Femur (tissue), 1 donor: Measurements from ENCODE around the gene TUT1.
"Not testable (repeated sequence)": the region's sequence is repeated elsewhere in the genome, so short reads cannot be mapped to it uniquely, and the experiment has no call there.

Source experiments
- DNase-seq: peaks from one replicate; pipeline ENCODE4 v3.0.0-alpha.2; 2017

Gene TUT1

GRCh38 chr11:62604460-62605120, 13.3 kb upstream of the TUT1 start:
- DNase-seq: no peak

DNA sequence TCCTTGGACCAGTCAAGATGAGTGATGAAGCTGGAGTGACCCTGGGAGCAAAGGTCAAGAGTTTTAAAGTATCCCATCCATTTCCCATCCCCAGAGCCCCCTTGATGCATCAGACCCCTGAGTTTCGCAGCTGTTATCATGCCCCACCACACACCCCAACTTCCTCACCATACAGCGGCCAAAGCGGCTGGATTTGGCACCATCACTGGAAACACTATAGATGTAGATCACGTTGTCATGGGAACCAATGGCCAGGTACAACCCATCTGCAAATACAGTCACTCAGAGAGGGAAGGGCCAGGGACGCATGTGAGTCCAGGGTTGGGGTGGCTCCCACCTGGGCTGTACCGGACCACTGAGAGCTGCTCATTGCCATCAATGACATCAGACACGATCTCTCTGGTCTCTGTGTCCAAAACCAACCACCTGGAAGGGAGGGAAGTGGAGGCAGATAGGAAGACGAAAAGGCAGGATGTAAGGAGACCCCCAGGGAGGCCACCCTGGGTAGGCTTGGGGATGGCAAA, 12.5 kb upstream of the TUT1 start:
- peak; percentile 52 for DNase-seq

DNA sequence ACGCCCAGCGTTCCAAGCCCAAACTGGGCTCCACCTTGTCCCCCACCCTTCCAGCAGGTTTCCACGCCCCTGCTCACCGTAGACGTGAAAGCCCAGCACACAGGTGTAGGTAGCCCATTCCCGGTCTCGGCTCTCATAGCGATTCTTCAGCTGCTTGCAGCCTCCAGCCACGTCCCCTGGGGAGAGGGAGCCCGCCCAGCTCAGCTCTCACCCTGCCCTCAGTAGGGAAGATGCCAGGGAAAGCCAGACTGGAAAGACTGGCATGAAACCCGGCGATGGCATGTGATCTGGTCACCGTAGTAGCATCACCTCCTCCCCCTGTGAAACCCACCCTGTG, 11.7 kb upstream of the TUT1 start:
- DNase-seq: no peak

- peak; percentile 83 for DNase-seq
Measured at GRCh38 chr11:62602141-62603071, 11.1 kb upstream of the TUT1 start.

DNA sequence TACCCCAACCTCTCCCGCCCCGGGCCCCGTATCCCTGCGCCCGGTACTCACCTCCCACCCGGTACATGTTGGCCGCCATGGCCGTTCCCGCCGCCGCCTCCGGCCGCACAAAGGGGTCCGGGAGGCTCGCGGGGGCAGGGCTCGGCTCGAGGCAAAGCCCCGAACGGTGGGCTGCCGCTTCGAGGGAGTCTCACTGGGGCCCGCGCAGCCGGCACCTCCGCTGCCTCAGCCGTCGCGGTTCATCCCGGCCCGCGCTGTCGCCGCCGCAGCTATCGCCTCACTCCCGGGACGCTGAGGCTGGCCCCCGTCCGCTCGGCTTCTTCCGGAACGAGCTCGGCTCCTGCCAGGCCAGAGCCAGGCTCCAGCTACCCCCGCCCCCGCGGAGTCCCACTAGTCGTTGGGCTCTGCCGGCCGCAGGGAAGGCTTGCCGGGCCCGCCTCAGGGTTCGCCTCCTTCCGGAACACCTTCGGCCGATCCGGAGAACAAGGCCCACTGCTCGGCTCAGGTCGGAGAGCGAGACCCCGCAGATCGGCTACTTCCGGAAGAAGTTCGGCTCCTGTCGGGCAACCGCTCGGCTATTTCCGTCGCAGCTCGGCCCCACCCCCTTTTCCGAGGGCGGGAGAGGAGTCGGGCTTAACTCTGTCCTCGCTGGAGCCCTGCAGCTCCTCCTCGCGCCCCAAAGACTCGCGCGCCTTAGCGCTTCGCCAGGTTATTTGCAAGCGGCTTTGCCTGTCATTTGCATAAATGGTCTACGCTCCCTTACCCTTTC, 10.2 kb upstream of the TUT1 start, which contains the start of gene MTA2:
Gene MTA2, minus strand, starts transcription at position 494 of the 769 bp plus-strand sequence. Its CDS starts 415 bp downstream, at position 79.
- DNase-seq: peak; percentile 100

- no peak for DNase-seq
Measured at GRCh38 chr11:62601122-62601371, 9.7 kb upstream of the TUT1 start.

DNA sequence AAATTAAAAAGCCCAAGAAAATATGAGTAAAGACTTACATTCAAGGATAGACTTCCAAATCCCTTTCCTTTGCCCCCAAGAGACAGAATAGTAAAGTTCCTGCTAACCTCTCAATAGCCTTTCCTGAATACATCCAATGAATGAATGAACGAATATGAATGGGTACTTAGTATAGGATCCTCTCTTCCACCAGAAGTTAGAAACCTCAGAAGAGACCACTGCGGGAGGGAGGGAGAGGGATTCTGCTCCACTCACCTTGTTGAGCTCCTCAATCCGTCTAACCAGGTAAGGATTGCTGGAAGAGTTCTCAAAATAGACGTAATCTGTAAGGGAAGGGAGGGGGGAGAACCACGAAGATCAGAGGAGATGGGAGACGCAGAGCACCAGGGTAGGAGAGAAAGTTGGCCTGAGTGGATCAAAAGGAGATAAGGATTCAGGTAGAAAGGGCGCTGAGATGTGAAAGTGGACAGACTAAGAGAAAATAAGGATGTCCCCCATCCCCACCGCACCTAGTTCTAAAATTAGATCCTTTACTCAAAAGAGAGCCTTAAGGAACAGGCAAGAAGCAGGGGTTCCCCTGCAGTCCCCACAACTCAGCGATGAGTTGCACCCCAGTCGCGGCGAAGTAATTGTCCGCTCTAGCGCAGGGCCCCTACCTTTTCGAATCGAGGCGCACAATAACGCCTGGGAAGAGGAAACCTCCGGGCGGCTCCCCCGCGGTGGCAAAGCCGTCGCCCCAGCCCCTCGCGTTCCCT, 9.2 kb upstream of the TUT1 start:
- DNase-seq: no peak

DNA sequence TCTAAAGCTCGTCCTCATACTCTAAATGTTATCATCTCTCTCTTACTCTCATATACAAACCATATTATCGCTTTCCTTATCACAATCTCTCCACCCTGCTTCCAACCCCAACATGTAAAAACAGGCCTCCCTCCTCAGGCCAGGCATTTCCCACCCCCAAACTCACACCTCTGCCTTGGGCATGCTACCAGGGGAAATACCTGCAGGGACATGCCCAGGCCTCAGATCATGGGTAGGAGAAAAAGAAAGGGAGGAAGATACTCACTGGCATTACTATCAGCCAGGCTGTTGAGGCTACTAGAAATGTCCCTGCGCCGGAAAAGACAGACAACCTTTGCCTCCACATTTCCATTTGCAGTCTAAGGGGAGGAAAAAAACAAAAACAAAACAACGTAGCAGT, 8.6 kb upstream of the TUT1 start:
- DNase-seq: no peak

GRCh38 chr11:62599069-62599696, 7.9 kb upstream of the TUT1 start:
- peak; percentile 97 for DNase-seq

DNA sequence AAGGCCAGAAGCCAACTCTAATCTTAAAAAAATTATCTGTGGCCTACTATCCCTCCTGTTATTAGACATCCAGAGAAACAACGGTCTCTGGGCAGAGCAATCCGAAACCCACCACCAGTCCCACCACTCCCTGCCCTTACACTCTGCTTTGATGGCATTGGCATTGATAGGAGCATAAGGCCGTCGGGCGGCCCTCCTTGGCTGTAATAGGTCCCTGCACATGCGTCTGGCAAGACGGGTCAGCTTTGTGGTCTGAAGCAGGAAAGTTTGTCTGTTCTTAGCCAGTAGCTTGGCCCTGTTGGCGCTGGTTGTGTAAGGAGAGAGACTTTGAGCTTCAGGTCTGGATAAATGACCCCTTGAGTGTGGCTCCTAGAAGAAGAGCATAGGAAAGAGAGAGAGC, 3.8 kb upstream of the TUT1 start:
- no peak for DNase-seq

DNA sequence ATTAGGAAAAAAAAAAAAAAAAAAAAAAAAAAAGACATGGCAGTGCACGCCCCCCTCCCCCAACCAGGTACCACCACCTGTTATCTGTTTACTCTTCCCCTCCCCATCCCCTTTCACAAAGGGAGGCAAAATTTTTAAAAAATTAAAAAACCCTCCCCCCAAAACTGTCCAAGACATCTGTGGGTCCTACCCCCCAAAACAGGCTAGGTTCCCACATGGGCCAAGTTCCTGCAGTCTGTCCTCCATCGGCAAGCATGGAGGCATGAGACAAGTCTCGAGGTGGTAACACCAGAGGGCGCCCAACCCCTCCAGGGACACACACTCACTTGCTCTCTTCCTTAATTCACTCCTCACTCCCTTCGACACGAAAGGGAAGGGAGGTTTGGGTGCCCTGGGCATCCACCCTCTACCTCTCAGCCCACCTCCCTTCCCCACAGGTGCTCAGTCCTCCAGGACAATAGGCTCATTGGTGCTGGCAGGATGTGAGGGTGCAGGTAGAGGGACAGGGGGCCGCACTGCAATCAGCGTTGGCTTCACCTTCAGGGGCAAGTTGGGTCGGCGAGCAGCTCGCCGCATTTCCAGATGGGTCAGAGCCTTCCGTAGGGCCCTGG, 2.2 kb upstream of the TUT1 start:
- peak; percentile 80 for DNase-seq

DNA sequence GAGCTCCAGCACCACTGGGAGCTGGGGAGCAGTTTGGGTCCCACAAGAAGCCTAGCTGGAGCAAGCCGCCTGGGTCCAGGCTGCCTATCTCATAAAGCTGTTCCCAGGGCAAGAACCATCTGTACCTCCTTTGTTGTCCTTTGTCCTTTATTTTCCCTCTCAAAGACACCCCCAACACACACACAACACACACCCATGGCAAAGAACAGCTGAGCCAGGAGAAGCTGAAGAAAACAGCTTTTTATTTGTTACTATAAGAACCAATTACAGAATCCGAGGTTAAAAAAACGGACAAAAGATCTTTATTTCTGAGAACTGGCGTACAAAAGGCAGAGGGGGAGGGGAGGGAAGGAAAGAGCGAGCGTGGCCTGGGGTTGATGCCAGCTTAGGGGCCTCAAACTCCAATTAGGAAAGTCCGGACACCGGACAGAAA, 1.7 kb upstream of the TUT1 start:
- DNase-seq: peak; percentile 19

DNA sequence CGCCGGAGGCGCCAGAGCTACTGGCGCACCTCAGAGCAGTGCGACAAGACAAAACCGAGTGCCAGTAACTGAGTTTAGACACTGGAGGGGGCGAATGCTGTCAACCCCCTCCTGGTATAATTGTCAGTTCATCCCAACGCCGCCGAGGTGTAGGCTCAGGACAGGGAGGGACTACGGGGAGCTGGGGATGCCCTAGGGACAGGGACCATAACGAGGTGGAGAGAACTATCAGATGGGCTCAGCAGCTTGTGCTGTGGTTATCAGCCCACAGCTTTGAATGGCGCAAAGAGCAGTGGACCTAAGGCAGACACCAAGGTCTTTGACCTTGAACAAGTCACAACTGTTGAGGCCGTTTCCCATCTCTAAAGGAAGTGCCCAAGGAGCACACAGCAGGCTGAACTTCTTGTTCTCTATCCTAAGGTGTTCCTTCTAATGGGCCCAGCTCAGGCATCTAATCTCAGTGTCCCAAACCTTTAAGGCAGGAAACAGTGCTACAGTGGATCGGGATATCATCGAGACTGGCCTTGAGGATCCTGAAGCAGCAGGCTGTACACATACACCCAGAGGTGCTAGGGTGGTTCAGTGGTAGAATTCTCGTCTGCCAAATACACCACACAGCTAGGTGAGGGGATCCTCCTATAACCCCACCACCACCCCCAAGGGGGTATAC, 958 bp upstream of the TUT1 start:
- peak; percentile 12 for DNase-seq

- no peak for DNase-seq
Measured at GRCh38 chr11:62588966-62589637, 2.2 kb downstream of the TUT1 start.

DNA sequence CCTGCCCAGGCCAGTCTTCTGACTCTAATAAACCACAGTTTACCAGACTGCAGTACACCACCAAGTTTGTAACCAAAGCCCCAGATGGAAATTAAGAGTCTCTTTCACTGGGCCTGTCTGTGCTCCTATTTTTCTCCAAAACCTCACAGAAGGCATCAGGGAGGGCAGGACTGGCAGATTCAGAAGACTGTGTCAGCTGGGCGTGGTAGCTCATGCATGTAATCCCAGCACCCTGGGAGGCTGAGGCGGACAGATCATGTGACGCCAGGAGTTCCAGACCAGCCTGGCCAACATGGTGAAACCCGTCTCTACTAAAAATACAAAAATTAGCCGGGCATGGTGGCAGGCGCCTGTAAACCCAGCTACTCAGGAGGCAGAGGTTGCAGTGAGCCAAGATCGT, 6.0 kb downstream of the TUT1 start:
- not testable (repeated sequence) for DNase-seq

GRCh38 chr11:62581735-62582134, 9.6 kb downstream of the TUT1 start:
- DNase-seq: not testable (repeated sequence)

- no peak for DNase-seq
Measured at GRCh38 chr11:62580959-62581715, 10.2 kb downstream of the TUT1 start.

DNA sequence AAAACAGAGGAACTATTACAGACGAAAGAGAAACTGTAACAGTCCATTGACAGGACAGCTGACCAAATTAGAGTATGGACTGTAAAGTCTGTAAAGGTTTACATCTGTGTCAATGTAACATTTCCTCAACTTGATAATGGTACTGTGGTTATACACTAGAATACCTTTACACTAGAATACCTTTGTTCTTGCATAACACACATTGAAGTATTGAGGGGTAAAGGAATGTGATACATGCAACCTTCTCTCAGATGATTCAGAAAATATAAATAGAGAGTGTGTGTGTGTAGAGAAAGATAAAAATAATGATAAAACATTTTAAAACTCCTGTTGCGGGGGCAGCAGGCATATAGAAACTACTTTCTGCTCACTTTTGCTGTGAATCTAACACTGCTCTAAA, 12.1 kb downstream of the TUT1 start:
- no peak for DNase-seq

GRCh38 chr11:62578541-62578940, 12.8 kb downstream of the TUT1 start:
- DNase-seq: no peak
